ENCODE results near the gene CCDC63.
"Not testable (repeated sequence)": the region's sequence is repeated elsewhere in the genome, so short reads cannot be mapped to it uniquely, and the experiment has no call there.

CCDC63 gene

DNA sequence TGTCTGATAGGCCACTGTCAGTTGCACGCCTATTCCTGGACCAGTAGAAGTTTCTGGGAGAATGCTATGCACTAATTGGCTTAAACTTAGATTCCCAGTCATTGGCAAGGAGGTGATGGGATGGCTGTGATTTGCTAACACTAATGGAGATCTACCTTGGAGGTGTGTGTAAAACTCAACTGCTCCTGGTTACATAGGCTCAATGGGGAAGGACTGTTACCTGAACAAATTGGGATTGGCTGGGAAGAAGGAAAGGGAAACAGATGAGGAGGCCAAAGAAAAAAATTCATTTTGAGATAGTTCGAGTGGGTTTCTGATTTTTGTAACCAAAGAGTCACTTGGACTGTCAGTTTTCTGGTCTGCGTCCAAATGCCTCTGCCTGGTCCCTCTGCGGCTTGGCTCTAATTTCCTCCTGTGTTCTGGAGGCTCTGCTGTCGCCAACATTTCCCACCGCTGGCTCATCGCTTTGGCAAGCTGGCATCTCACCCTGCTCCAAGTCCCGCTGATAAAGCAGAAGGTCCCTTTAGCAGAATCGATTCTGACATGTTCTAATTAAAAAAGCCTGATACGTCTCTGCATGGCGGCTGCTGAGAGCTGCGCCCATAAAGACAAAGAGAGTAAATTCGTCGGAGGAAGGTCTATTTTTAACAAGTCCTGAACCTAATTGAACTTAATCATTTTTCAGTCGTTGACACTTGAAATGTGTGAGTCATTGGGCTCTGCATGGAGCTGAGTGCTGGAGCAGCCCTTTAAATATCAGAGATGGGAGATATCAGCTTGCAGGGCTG lies 2.0 kb upstream of the CCDC63 start:
- peaks cover 10% of the 10 kb centered on the region; the same call in 1 of the 2 replicates for H3K27me3 ChIP-seq (ENCODE audit: insufficient read depth, low read length)
- no peak overlapping the region for H3K4me3 ChIP-seq (ENCODE audit: low read length)

GRCh38 chr12:110845339-110845682 lies 1.5 kb upstream of the CCDC63 start:
- no peak overlapping the region for H3K4me3 ChIP-seq (ENCODE audit: low read length)
- H3K9ac ChIP-seq (ENCODE audit: low read depth, low read length), result no peak overlapping the region
- peaks cover 7% of the 10 kb centered on the region; the same call in 1 of the 2 replicates for H3K4me1 ChIP-seq (ENCODE audit: insufficient read depth, low read length)
- H3K9me3 ChIP-seq (ENCODE audit: insufficient read depth, low read depth, low read length), result no peaks in the 10 kb centered on the region
- no peaks in the 10 kb centered on the region for H3K36me3 ChIP-seq (ENCODE audit: insufficient read depth, low read depth, low read length)
- H3K27me3 ChIP-seq (ENCODE audit: insufficient read depth, low read length), result peaks cover 10% of the 10 kb centered on the region; the same call in 1 of the 2 replicates
- H3K27ac ChIP-seq (ENCODE audit: low read length), result no peak overlapping the region

More for the DNA sequence above, 2.0 kb upstream of the CCDC63 start:
- Histone ChIP-seq H3K9ac (ENCODE audit: low read depth, low read length) (no peak overlapping the region), H3K4me1 (ENCODE audit: insufficient read depth, low read length) (peaks cover 7% of the 10 kb centered on the region; the same call in 1 of the 2 replicates), H3K36me3 (ENCODE audit: insufficient read depth, low read depth, low read length) (no peaks in the 10 kb centered on the region), H3K9me3 (ENCODE audit: insufficient read depth, low read depth, low read length) (no peaks in the 10 kb centered on the region), H3K27ac (ENCODE audit: low read length) (no peak overlapping the region)

- no peaks in the 10 kb centered on the region for H3K9me3 ChIP-seq (ENCODE audit: insufficient read depth, low read depth, low read length)
- H3K4me1 ChIP-seq (ENCODE audit: insufficient read depth, low read length), result peaks cover 7% of the 10 kb centered on the region; the same call in 1 of the 2 replicates
- H3K9ac ChIP-seq (ENCODE audit: low read depth, low read length), result no peak overlapping the region
- peaks cover 10% of the 10 kb centered on the region; the same call in 1 of the 2 replicates for H3K27me3 ChIP-seq (ENCODE audit: insufficient read depth, low read length)
- H3K36me3 ChIP-seq (ENCODE audit: insufficient read depth, low read depth, low read length), result no peaks in the 10 kb centered on the region
- H3K27ac ChIP-seq (ENCODE audit: low read length), result no peak overlapping the region
- H3K4me3 ChIP-seq (ENCODE audit: low read length), result no peak overlapping the region
Measured at GRCh38 chr12:110848314-110848923, 1.6 kb downstream of the CCDC63 start.

- H3K4me1 ChIP-seq (ENCODE audit: insufficient read depth, low read length), result peaks cover 7% of the 10 kb centered on the region; the same call in 1 of the 2 replicates
- no peak overlapping the region for H3K9ac ChIP-seq (ENCODE audit: low read depth, low read length)
- H3K36me3 ChIP-seq (ENCODE audit: insufficient read depth, low read depth, low read length), result no peaks in the 10 kb centered on the region
- no peak overlapping the region for H3K4me3 ChIP-seq (ENCODE audit: low read length)
- H3K9me3 ChIP-seq (ENCODE audit: insufficient read depth, low read depth, low read length), result no peaks in the 10 kb centered on the region
- peaks cover 10% of the 10 kb centered on the region; the same call in 1 of the 2 replicates for H3K27me3 ChIP-seq (ENCODE audit: insufficient read depth, low read length)
- H3K27ac ChIP-seq (ENCODE audit: low read length), result no peak overlapping the region
Measured at GRCh38 chr12:110849221-110849620, 2.4 kb downstream of the CCDC63 start.

DNA sequence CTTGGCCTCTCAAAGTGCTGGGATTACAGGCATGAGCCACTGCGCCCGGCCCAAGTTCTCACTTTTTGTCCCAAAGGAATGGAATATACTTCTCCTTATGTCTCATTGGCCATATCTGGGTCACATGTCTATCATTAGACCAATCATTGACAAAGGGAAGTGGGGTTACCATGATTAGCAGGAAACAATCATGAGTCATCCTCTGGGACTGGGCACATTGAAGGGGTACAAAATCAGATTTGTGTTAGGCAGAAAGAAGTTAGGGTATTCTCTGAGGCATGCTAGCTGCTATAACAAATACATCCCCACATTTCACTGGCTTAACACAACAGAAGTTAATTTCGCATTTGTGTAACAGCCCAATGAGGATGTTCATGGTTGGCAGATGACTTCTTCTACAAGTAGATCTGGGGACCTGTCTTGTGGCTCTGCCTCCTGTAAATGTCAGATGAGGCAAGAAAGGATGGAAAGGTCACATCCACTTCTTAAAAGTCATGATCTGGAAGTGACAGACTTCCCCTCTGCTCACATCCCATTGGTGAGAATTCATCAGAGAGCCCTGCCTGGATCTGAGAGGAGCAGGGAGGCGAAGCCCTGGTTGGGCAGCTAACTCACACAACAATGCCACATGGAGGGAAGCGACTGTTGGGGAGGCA lies 3.1 kb downstream of the CCDC63 start:
- peaks cover 7% of the 10 kb centered on the region; the same call in 1 of the 2 replicates for H3K4me1 ChIP-seq (ENCODE audit: insufficient read depth, low read length)
- no peaks in the 10 kb centered on the region for H3K36me3 ChIP-seq (ENCODE audit: insufficient read depth, low read depth, low read length)
- no peak overlapping the region for H3K4me3 ChIP-seq (ENCODE audit: low read length)
- peaks cover 10% of the 10 kb centered on the region; the same call in 1 of the 2 replicates for H3K27me3 ChIP-seq (ENCODE audit: insufficient read depth, low read length)
- no peaks in the 10 kb centered on the region for H3K9me3 ChIP-seq (ENCODE audit: insufficient read depth, low read depth, low read length)
- no peak overlapping the region for H3K27ac ChIP-seq (ENCODE audit: low read length)
- H3K9ac ChIP-seq (ENCODE audit: low read depth, low read length), result no peak overlapping the region

- H3K36me3 ChIP-seq (ENCODE audit: insufficient read depth, low read depth, low read length), result no peaks in the 10 kb centered on the region
- no peaks in the 10 kb centered on the region for H3K9me3 ChIP-seq (ENCODE audit: insufficient read depth, low read depth, low read length)
- peaks cover 7% of the 10 kb centered on the region; the same call in 1 of the 2 replicates for H3K4me1 ChIP-seq (ENCODE audit: insufficient read depth, low read length)
- H3K4me3 ChIP-seq (ENCODE audit: low read length), result no peak overlapping the region
- H3K27ac ChIP-seq (ENCODE audit: low read length), result no peak overlapping the region
- no peak overlapping the region for H3K9ac ChIP-seq (ENCODE audit: low read depth, low read length)
- peaks cover 5% of the 10 kb centered on the region; the same call in 1 of the 2 replicates for H3K27me3 ChIP-seq (ENCODE audit: insufficient read depth, low read length)
Measured at GRCh38 chr12:110850762-110851161, 4.0 kb downstream of the CCDC63 start.

DNA sequence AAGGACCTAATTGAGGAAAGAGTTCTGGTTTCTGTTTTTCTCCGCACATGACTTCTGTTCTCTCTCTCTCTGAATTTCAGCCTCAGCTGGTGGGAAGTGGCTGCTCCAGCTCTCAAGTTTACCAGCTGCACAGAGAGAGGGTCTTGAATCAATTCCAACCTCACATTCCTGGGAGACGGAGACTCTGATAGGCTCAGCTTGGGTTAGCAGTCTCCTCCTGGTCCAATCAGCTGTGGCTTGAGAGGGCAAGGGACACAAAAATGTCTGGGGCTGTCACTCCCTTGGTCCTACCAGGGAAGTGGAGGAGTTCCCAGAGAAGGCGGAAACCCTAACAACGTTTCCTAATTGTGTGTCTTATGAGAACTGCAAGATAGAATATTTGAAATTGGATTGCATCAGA lies 7.0 kb downstream of the CCDC63 start:
- Histone ChIP-seq H3K36me3 (ENCODE audit: insufficient read depth, low read depth, low read length) (no peaks in the 10 kb centered on the region), H3K4me1 (ENCODE audit: insufficient read depth, low read length) (no peaks in the 10 kb centered on the region; the same call in 1 of the 2 replicates), H3K27ac (ENCODE audit: low read length) (no peak overlapping the region), H3K4me3 (ENCODE audit: low read length) (no peak overlapping the region), H3K9ac (ENCODE audit: low read depth, low read length) (no peak overlapping the region), H3K27me3 (ENCODE audit: insufficient read depth, low read length) (no peaks in the 10 kb centered on the region), H3K9me3 (ENCODE audit: insufficient read depth, low read depth, low read length) (no peaks in the 10 kb centered on the region)

GRCh38 chr12:110856542-110856941 lies 9.8 kb downstream of the CCDC63 start:
- Histone ChIP-seq H3K9me3 (ENCODE audit: insufficient read depth, low read depth, low read length) (no peaks in the 10 kb centered on the region), H3K36me3 (ENCODE audit: insufficient read depth, low read depth, low read length) (no peaks in the 10 kb centered on the region), H3K27ac (ENCODE audit: low read length) (no peak overlapping the region), H3K4me1 (ENCODE audit: insufficient read depth, low read length) (peaks cover 4% of the 10 kb centered on the region; the same call in 1 of the 2 replicates), H3K27me3 (ENCODE audit: insufficient read depth, low read length) (no peaks in the 10 kb centered on the region), H3K4me3 (ENCODE audit: low read length) (no peak overlapping the region), H3K9ac (ENCODE audit: low read depth, low read length) (no peak overlapping the region)

- Histone ChIP-seq H3K4me3 (ENCODE audit: low read length) (no peak overlapping the region), H3K27me3 (ENCODE audit: insufficient read depth, low read length) (no peaks in the 10 kb centered on the region), H3K9me3 (ENCODE audit: insufficient read depth, low read depth, low read length) (no peaks in the 10 kb centered on the region), H3K36me3 (ENCODE audit: insufficient read depth, low read depth, low read length) (no peaks in the 10 kb centered on the region), H3K27ac (ENCODE audit: low read length) (no peak overlapping the region), H3K4me1 (ENCODE audit: insufficient read depth, low read length) (peaks cover 9% of the 10 kb centered on the region; the same call in 1 of the 2 replicates), H3K9ac (ENCODE audit: low read depth, low read length) (no peak overlapping the region)
Measured at GRCh38 chr12:110857528-110857927, 10.7 kb downstream of the CCDC63 start.

DNA sequence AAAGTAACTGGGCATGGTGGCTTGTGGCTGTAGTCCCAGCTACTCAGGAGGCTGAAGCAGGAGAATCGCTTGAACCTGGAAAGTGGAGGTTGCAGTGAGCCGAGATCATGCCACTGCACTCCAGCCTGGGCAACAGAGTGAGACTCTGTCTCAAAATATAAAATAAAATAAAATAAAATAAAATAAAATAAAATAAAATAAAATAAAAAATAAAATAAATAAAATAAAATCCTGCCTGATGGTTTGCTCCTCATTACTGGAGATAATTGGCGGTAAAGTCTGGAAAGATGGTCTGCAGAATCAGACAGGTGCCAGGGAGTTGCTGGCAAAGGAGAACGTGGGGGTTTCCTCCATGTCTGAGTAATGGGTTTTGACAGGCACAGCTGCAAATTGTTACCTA lies 11.2 kb downstream of the CCDC63 start:
- H3K4me1 ChIP-seq (ENCODE audit: insufficient read depth, low read length); H3K9ac ChIP-seq (ENCODE audit: low read depth, low read length); H3K9me3 ChIP-seq (ENCODE audit: insufficient read depth, low read depth, low read length); H3K4me3 ChIP-seq (ENCODE audit: low read length); H3K36me3 ChIP-seq (ENCODE audit: insufficient read depth, low read depth, low read length); H3K27ac ChIP-seq (ENCODE audit: low read length); H3K27me3 ChIP-seq (ENCODE audit: insufficient read depth, low read length): not testable (repeated sequence)

GRCh38 chr12:110858848-110859247 lies 12.1 kb downstream of the CCDC63 start:
- Histone ChIP-seq H3K27ac (ENCODE audit: low read length) (no peak overlapping the region), H3K36me3 (ENCODE audit: insufficient read depth, low read depth, low read length) (no peaks in the 10 kb centered on the region), H3K27me3 (ENCODE audit: insufficient read depth, low read length) (no peaks in the 10 kb centered on the region), H3K9ac (ENCODE audit: low read depth, low read length) (no peak overlapping the region), H3K9me3 (ENCODE audit: insufficient read depth, low read depth, low read length) (no peaks in the 10 kb centered on the region), H3K4me3 (ENCODE audit: low read length) (no peak overlapping the region), H3K4me1 (ENCODE audit: insufficient read depth, low read length) (peaks cover 9% of the 10 kb centered on the region; the same call in 1 of the 2 replicates)
